Epithelial cell of prostate (primary cell): ENCODE results near the gene C15orf62.

Experiments used
- DNase-seq: peaks from one replicate; pipeline ENCODE4 v3.0.0-alpha.2; 2011; ENCODE audit warnings: low read depth, low spot score
- H3K27ac ChIP-seq: fragments of 450-650 bp; 2 replicates; pipeline ENCODE4 v1.5.1; 2017; ENCODE audit warnings: mild to moderate bottlenecking

Gene C15orf62

DNA sequence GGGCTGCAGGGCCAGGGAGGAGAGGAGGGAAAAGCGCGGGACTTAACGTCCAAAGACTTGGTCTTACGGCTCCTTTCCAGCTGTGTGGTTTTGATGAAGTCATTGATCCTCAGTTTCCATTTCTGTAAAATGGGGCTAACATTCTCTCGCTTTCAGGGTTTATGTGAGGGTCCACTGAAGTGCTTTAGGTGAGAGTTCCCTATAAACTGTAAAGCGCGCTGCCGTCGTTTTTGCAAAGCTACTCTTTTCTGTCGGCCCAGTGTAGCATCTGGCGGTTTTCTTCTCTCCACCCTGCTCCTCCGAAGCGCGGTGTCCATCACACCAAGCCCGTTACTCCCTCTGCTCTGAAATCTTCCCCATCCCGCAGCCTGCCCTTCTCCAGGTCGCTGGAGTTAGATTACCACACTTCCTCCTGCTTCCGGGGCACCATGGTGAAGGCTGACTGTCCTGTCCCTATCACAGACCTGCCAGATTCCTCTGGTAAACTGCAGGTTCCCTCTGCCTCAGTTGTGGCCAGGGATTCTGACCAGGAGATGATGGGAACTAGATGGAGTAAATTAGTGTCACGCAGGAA lies 38.2 kb downstream of the C15orf62 start:
- peak overlapping the region; percentile 85 for H3K27ac ChIP-seq
- no peak for DNase-seq

- no peak for DNase-seq
- H3K27ac ChIP-seq: no peak overlapping the region
Measured at GRCh38 chr15:40808861-40809450, 39.2 kb downstream of the C15orf62 start.

GRCh38 chr15:40812721-40813425 lies 43.1 kb downstream of the C15orf62 start:
- no peak for DNase-seq
- no peak overlapping the region for H3K27ac ChIP-seq

DNA sequence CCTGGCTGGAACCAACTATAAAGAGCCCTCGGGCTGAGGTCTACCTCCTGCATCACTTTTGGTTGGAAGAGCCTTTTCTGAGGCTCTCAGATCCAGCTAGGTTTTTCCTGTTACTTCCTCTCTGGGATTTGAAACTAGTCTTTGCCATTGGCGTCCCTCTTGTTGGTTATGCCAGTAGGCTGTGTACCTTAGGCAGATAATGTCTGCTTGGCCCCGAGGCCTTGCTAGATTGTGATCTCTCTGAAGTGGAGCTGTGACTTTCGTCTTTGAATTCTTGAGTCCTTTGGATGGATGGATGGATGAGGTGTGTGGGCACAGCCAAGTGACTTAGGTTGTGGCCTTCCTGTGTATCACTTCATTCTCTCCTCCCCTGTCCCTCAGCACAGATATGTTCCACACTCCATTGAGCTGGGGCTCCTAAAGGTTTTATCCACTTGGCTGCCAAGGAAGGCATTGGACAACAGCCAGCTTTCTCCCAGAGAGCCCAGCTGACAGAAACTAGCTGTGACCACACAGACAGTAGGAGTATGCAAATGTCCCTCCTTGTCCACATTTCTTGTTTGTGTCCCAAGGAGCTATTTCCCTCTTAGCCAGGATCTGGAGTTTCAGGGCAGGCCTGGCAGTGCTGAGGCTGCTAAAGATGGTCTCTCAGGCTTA lies 45.4 kb downstream of the C15orf62 start:
- no peak overlapping the region for H3K27ac ChIP-seq
- no peak for DNase-seq

GRCh38 chr15:40819048-40819447 lies 49.3 kb downstream of the C15orf62 start:
- no peak overlapping the region for H3K27ac ChIP-seq
- no peak for DNase-seq

GRCh38 chr15:40821195-40821594 lies 51.4 kb downstream of the C15orf62 start:
- H3K27ac ChIP-seq: no peak overlapping the region
- DNase-seq: no peak
